Skeletal muscle tissue (tissue), 4 donors: ENCODE measurements around the gene TRAK2. TPM values are rescaled to one million over a fixed set of nuclear protein-coding genes. Genes with fewer than 3 reads are reported as not detected.

ENCODE experiments used
- H3K27ac ChIP-seq: one replicate; pipeline ENCODE4 v1.7.0; 2013; ENCODE audit warnings: mild to moderate bottlenecking, low read depth, low read length, inconsistent platforms
- H3K27me3 ChIP-seq, 3 donors: one replicate each; pipeline ENCODE4 v1.7.0; 2013; ENCODE audit warnings: low read length in 3 of 3; ENCODE audit not compliant: control insufficient read depth in 3 of 3, insufficient read depth in 3 of 3
- H3K36me3 ChIP-seq, 3 donors: one replicate each; pipeline ENCODE4 v1.7.0; 2013; ENCODE audit warnings: low read length in 3 of 3; ENCODE audit not compliant: control insufficient read depth in 3 of 3, insufficient read depth in 3 of 3
- H3K4me1 ChIP-seq, 3 donors: one replicate each; pipeline ENCODE4 v1.7.0; 2013; ENCODE audit warnings: low read length in 3 of 3, mild to moderate bottlenecking in 3 of 3; ENCODE audit not compliant: control insufficient read depth in 3 of 3, insufficient read depth in 3 of 3
- H3K4me3 ChIP-seq, 3 donors: one replicate each; pipeline ENCODE4 v1.7.0; 2013; ENCODE audit warnings: low read length in 3 of 3
- H3K9ac ChIP-seq, 3 donors: one replicate each; pipeline ENCODE4 v1.7.0; 2013; ENCODE audit warnings: low read length in 3 of 3, mild to moderate bottlenecking in 3 of 3, moderate library complexity in 2 of 3, low read depth in 1 of 3
- H3K9me3 ChIP-seq, 3 donors: one replicate each; pipeline ENCODE4 v1.7.0; 2013; ENCODE audit warnings: low read length in 3 of 3; ENCODE audit not compliant: control insufficient read depth in 3 of 3
- total RNA-seq: library from RNA; depleted of rRNA; stranded (reverse); fragments of >200 nt; gene quantifications from one replicate; pipeline ENCODE4 v1.2.3, GENCODE V29; 2014
- donor health status: Osteomylitis.

Gene TRAK2
- total RNA-seq, 1 donor from 2014 or later, result 32.9 TPM

- H3K36me3 ChIP-seq, result peaks cover 3 to 8% (median 6%) of the 10 kb centered on the region in 3 donors
- H3K27ac ChIP-seq, result no peak overlapping the region
- H3K9ac ChIP-seq, result no peak overlapping the region
- no peak overlapping the region for H3K4me3 ChIP-seq
- H3K9me3 ChIP-seq, result no peaks in the 10 kb centered on the region
- no peaks in the 10 kb centered on the region for H3K27me3 ChIP-seq
- H3K4me1 ChIP-seq, result peaks cover 0 to 4% (median 2%) of the 10 kb centered on the region in 3 donors
These were observed 101.7 kb downstream of the TRAK2 start for GRCh38 chr2:201349601-201350000.

- H3K27me3 ChIP-seq, result no peaks in the 10 kb centered on the region
- H3K4me1 ChIP-seq, result peaks cover 0 to 4% (median 2%) of the 10 kb centered on the region in 3 donors
- no peak overlapping the region for H3K27ac ChIP-seq
- H3K9me3 ChIP-seq, result no peaks in the 10 kb centered on the region
- H3K4me3 ChIP-seq, result no peak overlapping the region
- H3K9ac ChIP-seq, result no peak overlapping the region
- H3K36me3 ChIP-seq, result peaks cover 3 to 11% (median 6%) of the 10 kb centered on the region in 3 donors
These were observed 102.5 kb downstream of the TRAK2 start for GRCh38 chr2:201348758-201349157.

GRCh38 chr2:201347138-201347537 is 104.1 kb downstream of the TRAK2 start:
- Histone ChIP-seq H3K27me3 (no peaks in the 10 kb centered on the region), H3K4me1 (peaks cover 0 to 4% (median 2%) of the 10 kb centered on the region in 3 donors), H3K9me3 (no peaks in the 10 kb centered on the region), H3K4me3 (no peak overlapping the region), H3K9ac (no peak overlapping the region), H3K27ac (no peak overlapping the region), H3K36me3 (peaks cover 5 to 14% (median 11%) of the 10 kb centered on the region in 3 donors)

GRCh38 chr2:201345625-201346213 is 105.5 kb downstream of the TRAK2 start:
- no peaks in the 10 kb centered on the region for H3K9me3 ChIP-seq
- H3K4me1 ChIP-seq, result peaks cover 0 to 4% (median 2%) of the 10 kb centered on the region in 3 donors
- H3K36me3 ChIP-seq, result peaks cover 5 to 14% (median 11%) of the 10 kb centered on the region in 3 donors
- no peak overlapping the region for H3K4me3 ChIP-seq
- no peaks in the 10 kb centered on the region for H3K27me3 ChIP-seq
- H3K9ac ChIP-seq, result no peak overlapping the region
- H3K27ac ChIP-seq, result no peak overlapping the region

- no peaks in the 10 kb centered on the region for H3K9me3 ChIP-seq
- no peaks in the 10 kb centered on the region for H3K27me3 ChIP-seq
- H3K36me3 ChIP-seq, result peaks cover 5 to 11% (median 8%) of the 10 kb centered on the region in 3 donors
- no peak overlapping the region for H3K27ac ChIP-seq
- peaks cover 0 to 4% (median 2%) of the 10 kb centered on the region in 3 donors for H3K4me1 ChIP-seq
- H3K4me3 ChIP-seq, result no peak overlapping the region
- no peak overlapping the region for H3K9ac ChIP-seq
These were observed 106.4 kb downstream of the TRAK2 start for GRCh38 chr2:201344663-201345366.

GRCh38 chr2:201343559-201343958 is 107.7 kb downstream of the TRAK2 start:
- H3K36me3 ChIP-seq, result peaks cover 3 to 11% (median 8%) of the 10 kb centered on the region in 3 donors
- no peaks in the 10 kb centered on the region for H3K27me3 ChIP-seq
- H3K4me3 ChIP-seq, result no peak overlapping the region
- no peak overlapping the region for H3K9ac ChIP-seq
- H3K9me3 ChIP-seq, result no peaks in the 10 kb centered on the region
- H3K27ac ChIP-seq, result no peak overlapping the region
- H3K4me1 ChIP-seq, result peaks cover 0 to 4% (median 2%) of the 10 kb centered on the region in 3 donors

- H3K27me3 ChIP-seq, result no peaks in the 10 kb centered on the region
- peaks cover 0 to 4% (median 2%) of the 10 kb centered on the region in 3 donors for H3K4me1 ChIP-seq
- no peaks in the 10 kb centered on the region for H3K9me3 ChIP-seq
- no peak overlapping the region for H3K9ac ChIP-seq
- H3K36me3 ChIP-seq, result peaks cover 3 to 9% (median 8%) of the 10 kb centered on the region in 3 donors
- no peak overlapping the region for H3K27ac ChIP-seq
- H3K4me3 ChIP-seq, result no peak overlapping the region
These were observed 108.3 kb downstream of the TRAK2 start for GRCh38 chr2:201342923-201343322.

GRCh38 chr2:201329409-201329808 is 121.8 kb downstream of the TRAK2 start:
- H3K36me3 ChIP-seq, result no peaks in the 10 kb centered on the region
- H3K9me3 ChIP-seq, result no peaks in the 10 kb centered on the region

GRCh38 chr2:201327678-201328077 is 123.6 kb downstream of the TRAK2 start:
- Histone ChIP-seq H3K27me3 (no peaks in the 10 kb centered on the region), H3K36me3 (no peaks in the 10 kb centered on the region), H3K27ac (no peak overlapping the region), H3K9me3 (peaks cover 0 to 6% (median 0%) of the 10 kb centered on the region in 3 donors), H3K4me1 (no peaks in the 10 kb centered on the region), H3K9ac (no peak overlapping the region), H3K4me3 (no peak overlapping the region)

More at GRCh38 chr2:201329409-201329808, 121.8 kb downstream of the TRAK2 start:
- H3K4me1 ChIP-seq, result no peaks in the 10 kb centered on the region
- no peak overlapping the region for H3K9ac ChIP-seq
- H3K27ac ChIP-seq, result no peak overlapping the region
- no peaks in the 10 kb centered on the region for H3K27me3 ChIP-seq
- H3K4me3 ChIP-seq, result no peak overlapping the region
